Epidermal melanocyte (primary cell): ENCODE results near the gene MARCHF10.
"Not testable (repeated sequence)": the region's sequence is repeated elsewhere in the genome, so short reads cannot be mapped to it uniquely, and the experiment has no call there.

ENCODE experiments used
- DNase-seq: peaks from one replicate; pipeline ENCODE4 v3.0.0; 2011; ENCODE audit warnings: low spot score; ENCODE audit not compliant: insufficient read length

MARCHF10 gene

DNA sequence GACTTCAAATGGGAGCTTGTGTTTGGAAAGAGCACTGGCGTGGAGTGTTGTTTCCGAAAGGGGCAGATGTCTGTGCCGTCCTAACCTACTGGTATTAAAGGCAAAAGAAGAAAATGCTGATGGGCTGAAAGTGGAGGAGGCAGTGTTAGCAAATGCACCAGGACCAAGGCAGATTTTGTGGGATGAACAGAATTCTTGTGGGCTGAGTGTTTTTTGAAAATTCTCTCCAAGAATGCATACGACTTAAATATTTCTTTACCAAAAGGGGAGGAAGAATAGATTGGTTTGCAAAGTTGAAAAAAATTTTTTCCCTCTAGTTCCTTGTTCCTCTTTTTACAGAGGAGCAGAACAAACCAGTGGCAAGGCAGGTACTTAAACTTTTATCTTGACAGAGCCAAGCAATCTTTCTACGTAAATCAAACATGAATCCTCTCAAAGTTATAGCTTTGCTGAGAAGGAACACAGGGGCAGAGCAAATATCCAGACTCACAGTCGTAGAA is 16.8 kb downstream of the MARCHF10 start:
- no peak for DNase-seq

DNA sequence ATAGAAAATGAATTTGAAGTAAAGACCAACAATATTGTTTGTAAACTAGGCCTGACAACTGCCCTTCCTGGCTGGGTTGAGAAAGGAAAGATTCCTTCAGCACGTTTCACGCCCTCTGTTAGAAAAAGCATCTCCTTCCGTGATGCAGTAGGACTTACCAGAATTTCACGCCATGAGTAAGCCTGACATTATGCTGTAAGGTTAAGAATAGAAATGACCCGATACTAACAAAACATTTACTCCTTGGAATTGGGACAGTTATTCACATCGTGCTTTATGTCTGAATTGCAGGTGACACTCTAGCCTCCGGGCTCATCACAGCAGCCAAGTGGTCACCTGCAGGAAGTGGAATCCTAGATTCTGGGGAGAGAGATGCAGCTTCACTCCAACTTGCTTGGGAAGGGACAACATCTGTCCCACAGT is 17.5 kb downstream of the MARCHF10 start:
- no peak for DNase-seq

DNA sequence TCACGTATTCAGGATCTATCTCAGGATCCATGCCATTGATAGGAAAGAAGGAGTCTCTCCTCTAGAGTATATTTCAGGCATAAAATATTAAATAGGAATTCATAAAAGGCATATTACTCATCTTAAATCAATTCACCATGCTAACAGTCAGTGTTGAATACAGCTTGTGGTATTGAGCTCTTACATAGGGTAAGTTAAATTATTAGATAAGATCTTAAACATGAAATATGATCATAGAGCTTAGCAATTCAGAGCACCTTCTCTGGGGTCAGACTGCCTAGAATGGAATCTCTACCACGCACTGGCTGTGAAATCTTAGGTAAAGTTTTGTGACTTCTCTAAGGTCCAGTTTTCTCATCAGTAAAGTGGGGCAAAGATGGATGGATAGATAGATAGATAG is 20.7 kb downstream of the MARCHF10 start:
- no peak for DNase-seq

DNA sequence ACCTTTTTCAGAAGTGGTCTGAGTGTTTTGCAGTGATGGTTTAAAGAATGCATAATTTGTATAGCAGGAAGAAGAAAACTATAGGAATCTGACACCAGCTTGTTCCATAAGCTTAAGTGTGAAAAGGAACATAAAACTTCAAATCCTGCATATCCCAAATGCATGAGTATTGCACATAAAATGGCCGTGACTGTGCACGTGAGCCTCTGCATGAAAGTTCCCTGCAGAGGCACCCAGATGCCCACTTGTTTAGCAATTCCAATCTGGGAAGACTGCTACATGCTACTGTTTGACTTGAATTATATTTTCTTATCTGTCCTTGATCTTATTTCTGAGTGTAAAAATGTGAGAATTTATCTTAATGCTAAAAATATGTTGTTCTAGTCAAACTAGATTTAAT is 21.5 kb downstream of the MARCHF10 start:
- DNase-seq: no peak

DNA sequence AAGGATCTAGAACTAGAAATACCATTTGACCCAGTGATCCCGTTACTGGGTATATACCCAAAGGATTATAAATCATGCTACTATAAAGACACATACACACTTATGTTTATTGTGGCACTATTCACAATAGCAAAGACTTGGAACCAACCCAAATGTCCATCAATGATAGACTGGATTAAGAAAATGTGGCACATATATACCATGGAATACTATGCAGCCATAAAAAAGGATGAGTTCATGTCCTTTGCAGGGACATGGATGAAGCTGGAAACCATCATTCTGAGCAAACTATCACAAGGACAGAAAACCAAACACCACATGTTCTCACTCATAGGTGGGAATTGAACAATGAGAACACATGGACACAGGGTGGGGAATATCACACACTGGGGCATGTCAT is 22.1 kb downstream of the MARCHF10 start:
- not testable (repeated sequence) for DNase-seq

DNA sequence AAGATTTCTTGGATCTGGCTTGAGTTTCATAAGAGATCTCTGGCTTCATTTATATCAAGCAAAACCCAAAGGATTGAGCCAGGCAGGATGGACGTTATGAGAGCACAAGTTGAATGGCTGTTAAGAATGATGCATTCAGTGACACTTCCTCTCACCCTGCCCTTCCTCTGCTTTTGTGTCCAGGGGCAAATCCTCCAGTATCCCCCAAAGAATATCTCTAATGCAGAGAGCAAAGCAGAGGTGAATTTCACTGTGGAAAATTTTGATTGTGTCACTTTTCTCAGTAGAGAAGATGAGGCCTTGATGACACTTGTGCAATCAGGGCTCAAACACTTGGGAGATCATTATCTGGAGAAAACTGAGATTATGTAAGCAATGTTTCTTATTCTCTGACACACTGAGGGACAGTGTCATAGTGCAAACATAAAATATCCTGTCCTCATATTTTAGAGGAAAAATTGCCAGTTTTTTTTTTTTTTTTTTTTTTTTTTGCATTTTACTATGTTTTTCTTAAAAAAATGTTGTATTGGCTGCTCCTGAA is 25.3 kb downstream of the MARCHF10 start:
- no peak for DNase-seq

DNA sequence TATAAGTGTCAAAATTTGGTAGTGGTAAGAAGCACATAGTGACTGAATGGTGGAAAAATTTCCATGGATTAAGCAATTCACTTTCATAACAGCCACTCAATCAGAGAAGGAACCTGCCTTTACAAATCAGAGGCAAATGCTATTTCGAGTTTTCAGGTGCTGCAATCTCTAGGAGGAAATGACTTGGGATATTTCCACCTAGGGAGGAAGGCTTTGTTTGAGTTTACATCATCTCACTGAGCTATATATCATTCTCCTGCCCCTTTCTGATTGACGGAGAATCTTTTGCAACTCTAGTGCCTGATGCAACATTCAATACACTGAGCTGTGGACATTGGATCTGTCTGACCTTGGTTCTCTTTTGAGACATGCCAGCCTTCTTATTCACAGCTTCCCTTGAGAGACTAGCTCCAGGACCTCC is 26.3 kb downstream of the MARCHF10 start:
- no peak for DNase-seq

DNA sequence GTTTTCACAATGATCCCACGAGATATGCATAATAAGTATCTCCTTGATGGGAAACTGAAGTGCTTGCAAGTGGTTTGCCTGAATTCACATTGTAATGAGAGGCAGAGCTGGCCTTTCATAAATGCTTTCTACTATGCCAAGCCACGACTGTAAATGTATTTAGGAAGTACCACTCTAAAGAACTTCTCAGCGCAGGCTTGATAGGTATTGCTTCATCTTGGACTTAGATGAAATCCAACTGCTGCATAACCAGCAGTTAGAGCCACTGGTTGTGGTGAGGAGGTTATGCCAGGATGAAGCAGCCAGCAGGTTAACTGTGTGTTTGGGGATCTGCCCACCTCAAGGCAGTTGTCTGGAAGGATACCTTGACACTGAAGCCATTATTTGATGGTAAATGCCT is 26.8 kb downstream of the MARCHF10 start:
- DNase-seq: no peak

DNA sequence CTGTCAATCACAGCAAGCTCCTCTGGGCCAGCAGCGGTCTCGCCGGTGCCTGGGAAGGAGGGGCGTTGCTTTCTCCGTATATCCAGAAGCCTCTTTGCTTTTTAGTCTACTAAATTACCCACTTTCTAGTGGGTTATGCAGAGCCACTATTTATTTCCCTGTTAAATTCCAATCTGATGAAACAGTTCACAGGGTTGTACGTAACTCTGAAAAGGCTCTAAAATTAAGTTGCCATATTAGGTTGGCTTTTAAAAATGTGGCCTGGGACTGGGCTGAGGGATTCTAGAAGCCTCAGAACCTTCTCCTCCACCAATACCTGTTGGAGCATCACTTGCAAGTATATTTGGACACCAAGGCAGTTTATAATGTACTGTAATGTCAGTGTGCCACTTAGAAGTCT is 27.2 kb downstream of the MARCHF10 start:
- no peak for DNase-seq

DNA sequence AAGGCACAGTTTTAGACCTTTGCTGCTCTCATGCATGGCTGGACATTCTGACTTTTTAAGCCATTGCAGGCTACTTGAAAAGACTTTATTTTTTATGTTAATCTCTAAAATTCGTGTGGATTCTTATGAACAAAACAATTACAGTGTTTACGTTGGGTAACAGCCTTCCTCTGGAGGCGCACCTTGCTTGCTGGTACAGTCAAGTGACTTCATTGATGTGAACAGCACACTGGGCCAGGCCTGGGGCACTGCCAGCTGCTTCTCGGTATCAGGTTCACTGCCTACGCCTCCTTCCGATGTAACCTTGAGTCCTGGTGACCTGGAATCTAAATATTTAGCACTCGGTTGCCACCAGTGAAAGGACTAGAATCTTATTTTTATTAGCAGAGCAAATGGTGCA is 27.8 kb downstream of the MARCHF10 start:
- no peak for DNase-seq

DNA sequence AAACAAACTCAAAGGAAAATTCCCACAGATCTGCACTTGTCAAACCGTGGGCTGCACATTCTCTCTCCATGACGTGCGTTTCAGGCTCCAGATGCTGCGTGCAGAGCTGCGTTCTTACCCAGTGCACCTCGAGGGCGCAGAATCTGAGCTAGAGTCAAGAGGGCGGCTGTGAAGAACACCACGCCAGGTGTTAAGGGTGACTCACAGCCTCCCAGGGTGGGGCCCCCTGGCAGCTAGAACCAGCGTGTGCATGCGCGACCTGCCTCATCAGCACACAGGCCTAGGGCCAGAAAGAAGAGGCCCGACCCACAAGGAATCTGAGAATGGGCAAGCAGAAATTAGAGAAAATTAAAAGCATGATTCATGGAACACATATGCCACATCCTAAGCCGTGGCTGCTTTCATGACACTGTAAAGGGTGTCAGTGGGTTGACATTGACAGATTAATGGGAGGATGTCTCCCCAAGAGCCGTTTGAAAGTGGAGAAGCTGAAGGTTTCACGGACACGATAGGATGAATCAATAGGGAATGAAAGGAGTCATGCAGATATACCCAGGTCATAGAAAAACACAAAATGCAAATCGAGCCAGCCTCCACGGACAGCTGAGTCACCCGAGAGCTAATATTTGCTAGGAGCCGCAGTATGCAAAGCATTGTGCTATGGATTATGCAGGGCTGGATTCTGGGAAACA is 29.0 kb downstream of the MARCHF10 start:
- DNase-seq: no peak

DNA sequence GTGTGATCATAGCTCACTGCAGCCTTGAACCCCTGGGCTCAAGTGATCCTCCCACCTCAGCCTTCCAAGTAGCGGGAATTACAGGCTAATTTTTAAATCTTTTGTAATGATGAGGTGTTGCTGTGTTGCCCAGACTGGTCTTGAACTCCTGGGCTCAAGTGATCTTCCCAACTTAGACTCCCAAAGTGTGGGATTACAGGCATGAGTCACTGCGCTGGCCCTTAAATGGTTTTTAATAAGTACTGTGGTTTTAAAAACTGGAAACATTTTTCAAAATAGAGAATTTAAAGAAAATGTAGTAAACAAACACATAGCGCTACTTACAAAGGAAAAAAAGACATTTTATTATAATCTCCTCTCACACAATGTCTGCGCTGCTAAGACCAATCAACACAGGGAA is 32.2 kb downstream of the MARCHF10 start:
- DNase-seq: no peak

DNA sequence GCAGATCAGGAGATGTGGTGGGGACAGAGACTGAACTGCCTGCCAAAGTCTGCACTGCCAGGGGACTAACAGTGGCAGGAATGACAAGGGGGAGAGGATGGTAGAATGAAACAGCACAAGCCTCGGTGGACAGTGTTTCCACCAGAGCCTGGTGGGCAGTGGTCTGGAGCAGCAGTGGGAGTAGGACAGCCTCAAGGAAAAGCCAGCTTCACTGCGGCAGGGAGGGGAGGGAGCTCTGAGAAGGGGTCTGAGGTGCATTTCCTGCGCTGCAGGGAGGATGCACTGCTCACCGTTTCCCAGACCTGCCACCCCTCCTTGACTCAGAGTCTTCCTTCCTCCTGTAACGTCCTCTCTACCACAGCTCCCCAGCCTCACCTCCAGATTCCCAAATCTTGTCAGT is 33.8 kb downstream of the MARCHF10 start:
- DNase-seq: no peak

DNA sequence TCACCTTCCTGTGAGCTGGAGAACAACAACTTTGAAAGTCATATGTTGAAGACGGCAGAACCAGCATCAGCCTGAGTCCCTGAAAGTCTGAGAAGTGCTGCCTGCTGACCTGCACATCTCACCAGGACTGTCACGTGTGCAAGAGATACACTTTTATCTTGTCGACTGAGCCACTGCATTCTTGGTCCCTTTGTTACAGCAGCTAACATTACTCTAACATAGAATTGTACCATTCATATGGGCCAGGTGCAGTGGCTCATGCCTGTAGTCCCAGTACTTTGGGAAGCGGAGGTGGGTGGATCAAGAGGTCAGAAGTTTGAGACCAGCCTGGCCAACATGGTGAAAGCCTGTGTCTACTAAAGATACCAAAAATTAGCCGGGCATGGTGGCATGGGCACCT is 40.1 kb downstream of the MARCHF10 start:
- no peak for DNase-seq

DNA sequence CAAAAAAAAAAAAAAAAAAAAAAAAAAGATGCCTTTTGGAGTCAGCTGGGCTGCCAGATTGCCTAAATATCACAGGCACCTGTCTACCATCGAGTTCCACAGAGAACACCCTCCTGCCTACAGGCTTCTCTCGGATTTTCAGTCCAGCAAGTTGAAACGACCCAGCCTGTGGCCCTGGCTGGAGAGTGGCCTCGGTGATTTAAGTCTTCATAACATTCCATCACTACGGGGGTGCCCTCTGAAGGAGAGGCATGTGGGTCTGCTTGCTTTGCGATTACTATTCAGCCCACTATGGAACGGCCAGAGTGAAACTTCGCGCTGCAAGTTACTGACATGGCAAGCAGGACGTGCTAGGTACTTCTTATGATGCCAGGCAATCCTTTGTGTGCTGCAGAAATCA is 42.8 kb downstream of the MARCHF10 start:
- no peak for DNase-seq

DNA sequence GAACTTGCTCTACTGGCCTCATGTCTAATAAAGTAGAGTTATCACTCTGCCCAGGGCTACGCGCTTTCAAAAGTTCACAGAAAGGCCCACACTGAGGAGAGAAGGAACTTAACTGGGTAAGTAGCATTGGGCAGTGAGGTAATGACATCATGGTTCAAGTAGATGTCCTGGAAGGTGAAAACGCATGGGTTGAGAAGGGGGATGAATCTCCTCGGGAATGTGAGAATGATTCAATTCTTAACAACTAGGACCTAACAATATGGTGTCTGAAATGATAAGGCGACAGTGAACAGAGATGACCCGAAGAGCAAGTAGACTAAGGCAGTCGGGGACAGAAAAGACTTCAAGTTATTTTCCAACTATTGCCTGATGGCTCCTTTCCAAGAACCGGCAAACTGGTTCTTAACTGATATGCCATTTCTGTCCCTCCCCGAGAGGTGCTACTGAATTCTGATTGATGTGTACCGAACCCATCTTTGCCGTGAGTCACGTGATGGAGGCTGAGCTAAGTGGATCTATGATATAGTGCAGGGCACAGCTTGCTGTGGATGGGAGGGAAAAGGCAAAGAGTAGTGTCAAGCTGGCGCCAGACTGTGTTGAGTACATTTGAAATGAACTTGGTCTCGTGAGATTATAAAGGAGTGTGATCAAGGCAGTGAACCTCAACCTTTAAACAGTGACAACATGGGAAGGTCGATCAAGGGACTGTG is 44.1 kb downstream of the MARCHF10 start:
- DNase-seq: no peak

DNA sequence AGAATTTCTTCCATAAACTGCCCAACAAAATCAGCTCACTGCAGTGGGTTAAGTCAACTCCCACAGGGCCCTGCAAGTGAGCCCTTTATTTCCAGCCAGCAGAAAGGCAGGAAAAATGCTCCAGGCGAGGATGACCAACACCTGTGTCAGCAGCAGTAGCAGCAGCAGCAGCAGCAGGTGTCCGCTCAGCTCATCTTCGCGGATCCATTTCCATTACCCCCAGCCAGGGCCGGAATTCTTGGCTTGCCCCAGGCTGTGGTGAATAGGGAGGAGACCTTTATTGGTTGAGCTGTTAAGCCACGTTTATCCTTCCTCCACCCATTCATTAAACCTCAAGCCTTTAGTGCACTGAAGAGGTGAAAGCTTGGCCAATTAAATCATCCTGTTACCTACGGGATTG is 46.2 kb downstream of the MARCHF10 start:
- no peak for DNase-seq

DNA sequence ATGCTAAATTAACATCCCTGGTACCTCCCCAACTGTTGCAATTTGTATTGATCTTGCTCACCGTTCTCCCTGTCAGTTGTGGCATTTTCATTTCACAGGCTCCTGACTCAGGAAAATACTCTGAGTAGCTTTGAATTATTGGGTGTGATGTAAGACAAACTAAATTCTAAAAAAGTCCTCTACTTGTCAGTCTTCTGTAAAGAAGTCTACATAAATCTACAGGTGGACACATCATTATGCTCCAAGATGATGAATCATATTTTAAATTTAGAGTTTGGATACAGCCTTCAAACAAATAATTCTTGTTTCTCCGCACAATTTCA is 47.2 kb downstream of the MARCHF10 start:
- DNase-seq: no peak

DNA sequence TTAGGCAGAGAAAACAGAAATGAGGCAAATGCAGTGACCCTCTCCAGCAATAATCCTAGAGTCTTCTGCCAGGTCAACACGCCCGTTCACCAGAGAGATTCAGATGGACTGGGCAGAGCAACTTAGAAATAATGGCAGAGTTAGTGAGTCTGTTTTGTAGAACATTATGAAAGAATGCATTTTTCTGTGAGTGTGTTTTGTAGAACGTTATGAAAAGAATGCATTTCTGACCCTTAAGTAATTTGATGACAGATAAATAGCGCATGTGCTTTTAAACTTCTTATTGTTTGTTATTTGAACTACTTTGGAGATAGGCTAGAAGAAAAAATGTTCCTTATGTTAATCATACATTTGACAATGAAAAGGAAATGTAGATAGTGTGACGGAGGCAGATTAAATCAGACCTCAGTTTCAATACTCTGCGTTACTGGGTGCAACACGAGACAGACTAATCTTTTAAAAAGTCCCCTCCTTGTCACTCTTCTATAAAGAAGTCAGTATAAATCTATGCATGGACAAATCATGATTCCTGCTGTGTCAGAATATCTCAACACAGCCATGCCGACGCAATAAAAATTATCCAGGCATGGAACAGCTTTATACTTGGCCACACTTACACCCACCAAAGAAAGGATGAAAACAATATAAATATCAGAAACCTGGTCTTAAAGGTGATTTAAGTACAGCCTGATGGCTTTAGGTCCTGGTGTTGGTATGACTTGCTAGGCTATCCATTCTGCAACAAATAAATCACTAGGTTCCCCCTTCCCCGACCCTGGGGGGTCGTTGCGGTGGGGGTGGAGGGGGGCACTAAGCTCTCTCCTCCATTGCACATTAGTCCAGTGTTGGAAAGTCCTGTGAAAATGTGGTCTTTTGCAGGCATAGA is 47.8 kb downstream of the MARCHF10 start:
- no peak for DNase-seq

DNA sequence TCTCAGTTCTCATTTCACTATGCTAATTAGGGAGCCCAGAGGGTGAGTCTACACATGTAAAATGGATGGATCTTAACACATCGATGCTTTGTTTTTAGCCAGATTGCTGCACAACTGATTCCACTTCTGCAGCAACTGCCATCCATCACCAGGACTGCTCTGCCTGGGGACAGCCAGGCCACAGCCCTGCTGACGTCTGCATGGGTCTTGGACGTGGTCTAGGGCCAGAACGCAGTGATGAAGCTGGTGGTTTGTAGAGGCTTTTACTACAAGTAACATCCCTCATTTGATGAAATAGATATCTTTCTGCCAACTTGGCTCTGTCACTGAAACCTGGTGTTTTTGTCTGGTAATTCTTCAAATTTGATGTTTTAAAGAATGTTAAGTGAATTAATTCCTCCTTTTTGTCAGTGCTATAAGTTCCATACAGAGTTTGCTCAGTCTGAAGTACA is 50.6 kb downstream of the MARCHF10 start:
- no peak for DNase-seq

DNA sequence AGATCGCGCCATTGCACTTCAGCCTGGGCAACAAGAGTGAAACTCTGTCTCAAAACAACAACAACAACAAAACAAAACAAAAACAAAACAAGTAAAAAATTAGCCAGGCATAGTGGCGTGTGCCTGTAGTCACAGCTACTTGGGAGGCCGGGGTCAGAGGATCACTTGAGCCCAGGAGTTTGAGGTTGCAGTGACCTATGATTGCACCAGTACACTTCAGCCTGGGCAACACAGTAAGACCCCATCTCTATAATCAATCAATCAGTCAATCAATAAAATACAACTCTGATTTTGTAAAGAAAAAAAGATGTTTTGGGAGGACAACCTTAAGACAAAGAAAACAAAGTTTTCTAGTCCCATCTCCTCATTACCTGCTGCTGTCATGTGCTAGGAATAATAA is 51.9 kb downstream of the MARCHF10 start:
- DNase-seq: no peak
